Hair follicle dermal papilla cell (primary cell): ENCODE measurements around the gene SAMD13. TPM values are rescaled to one million over a fixed set of nuclear protein-coding genes. Genes with fewer than 3 reads are reported as not detected.

Experiments used
- small RNA-seq: library from RNA; depleted of rRNA; stranded (forward); fragments of <200 nt; gene quantifications from one replicate; pipeline ENCODE3, GENCODE V24; 2012
- total RNA-seq: library from RNA; depleted of rRNA; stranded (reverse); fragments of >200 nt; gene quantifications from 2 replicates; pipeline ENCODE4 v1.2.3, GENCODE V29; 2012

The SAMD13 gene, protein sequence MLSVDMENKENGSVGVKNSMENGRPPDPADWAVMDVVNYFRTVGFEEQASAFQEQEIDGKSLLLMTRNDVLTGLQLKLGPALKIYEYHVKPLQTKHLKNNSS
- total RNA-seq = 0.49 and 0.97 TPM in 2 replicates

GRCh38 chr1:84301004-84301784, at the start of gene SAMD13:
SAMD13 (plus strand) TSS chr1:84301708; CDS start chr1:84303235, 1,527 bp downstream.

GRCh38 chr1:84398175-84399155, 97.0 kb downstream of the SAMD13 start, which contains the start of gene DNASE2B:
DNASE2B (plus strand) TSS chr1:84398484; CDS start chr1:84398565, 81 bp downstream.

Small RNAs within 50 kb of the gene (small RNA-seq; reads per million reads assigned to genes)
- gene RF00410 = not detected

Other genes starting within 250 kb of the SAMD13 start
- 21.3 and 26.6 TPM in 2 replicates for gene PRKACB, start 157.4 kb upstream of the SAMD13 start, total RNA-seq
- gene DNASE2B, start 96.8 kb downstream of the SAMD13 start, total RNA-seq = not detected in 2 replicates
- gene RPF1, start 177.6 kb downstream of the SAMD13 start, total RNA-seq = 23.4 and 25.0 TPM in 2 replicates
- gene SPATA1, start 204.7 kb downstream of the SAMD13 start, total RNA-seq = 0.61 and 2.3 TPM in 2 replicates
- gene GNG5, start 204.9 kb downstream of the SAMD13 start, total RNA-seq = 10.4 and 12.8 TPM in 2 replicates